Fibroblast of lung (primary cell): ENCODE data around the gene GUCA2B. TPM values are rescaled to one million over a fixed set of nuclear protein-coding genes. Genes with fewer than 3 reads are reported as not detected.

ENCODE experiments used
- DNase-seq, 2 donors: peaks; one replicate each; pipeline versions ENCODE4 v3.0.0 to v3.0.0-alpha.2; 2010; ENCODE audit warnings: low read depth in 2 of 2
- H2AFZ ChIP-seq: 2 replicates; pipeline ENCODE4 v1.5.1; 2012; ENCODE audit warnings: low read length, control low read depth, inconsistent platforms
- H3K27ac ChIP-seq: 2 replicates; pipeline ENCODE4 v1.5.1; 2011; ENCODE audit warnings: low read length, control low read depth; ENCODE audit not compliant: insufficient read depth
- H3K27me3 ChIP-seq: 2 replicates; pipeline ENCODE4 v1.5.1; 2011; ENCODE audit warnings: mild to moderate bottlenecking, low read length; ENCODE audit not compliant: control insufficient read depth, insufficient read depth
- H3K36me3 ChIP-seq: 2 replicates; pipeline ENCODE4 v1.5.1; 2011; ENCODE audit warnings: low read length; ENCODE audit not compliant: control insufficient read depth, insufficient read depth
- H3K4me1 ChIP-seq: 2 replicates; pipeline ENCODE4 v1.5.1; 2011; ENCODE audit warnings: low read length; ENCODE audit not compliant: control insufficient read depth, insufficient read depth; ENCODE audit errors: extremely low read depth
- H3K4me2 ChIP-seq: 2 replicates; pipeline ENCODE4 v1.5.1; 2011; ENCODE audit warnings: low read length, control low read depth; ENCODE audit not compliant: insufficient read depth; ENCODE audit errors: extremely low read depth
- H3K4me3 ChIP-seq, 4 experiments: fragments of 200-600 bp in 1 of 4; sonication (generic) in 1 of 4; replicated peaks in 1 of 4; 2 replicates each; pipeline ENCODE4 v1.5.1; 2011 to 2016; ENCODE audit warnings: low read length in 4 of 4, low read depth in 3 of 4, mild to moderate bottlenecking in 3 of 4, control low read depth in 2 of 4, inconsistent platforms in 1 of 4, mixed read lengths in 1 of 4; ENCODE audit not compliant: insufficient read depth in 1 of 4; ENCODE audit errors: control extremely low read depth in 1 of 4
- H3K79me2 ChIP-seq: 2 replicates; pipeline ENCODE4 v1.5.1; 2012; ENCODE audit warnings: mild to moderate bottlenecking, low read length, inconsistent platforms; ENCODE audit not compliant: control insufficient read depth, insufficient read depth
- H3K9ac ChIP-seq: 2 replicates; pipeline ENCODE4 v1.5.1; 2011; ENCODE audit warnings: mild to moderate bottlenecking, low read length, control low read depth; ENCODE audit not compliant: insufficient read depth
- H3K9me3 ChIP-seq: 2 replicates; pipeline ENCODE4 v1.5.1; 2012; ENCODE audit warnings: low read depth, low read length; ENCODE audit not compliant: control insufficient read depth, insufficient read depth
- H4K20me1 ChIP-seq: 2 replicates; pipeline ENCODE4 v1.5.1; 2011; ENCODE audit warnings: low read length; ENCODE audit not compliant: control insufficient read depth, insufficient read depth; ENCODE audit errors: extremely low read depth
- EZH2 ChIP-seq: IDR thresholded peaks from 2 replicates; pipeline ENCODE4 v1.5.1; 2012; ENCODE audit warnings: low read length, control low read depth, mild to moderate bottlenecking; ENCODE audit errors: missing control alignments
- polyA plus RNA-seq, 2 donors: library from polyadenylated mRNA; depleted of rRNA in 1 of 2; stranded (reverse) in 1 of 2; unstranded in 1 of 2; fragments of >200 nt; gene quantifications; 2 replicates each; pipeline ENCODE4 v1.2.1, GENCODE V29; 2011 to 2012; ENCODE audit warnings: missing spikeins in 1 of 2
- total RNA-seq: library from RNA; depleted of rRNA; stranded (reverse); fragments of >200 nt; gene quantifications from 2 replicates; pipeline ENCODE4 v1.2.1, GENCODE V29; 2014
- TF ChIP-seq, protein P1 (sequence below), 2 donors: IDR thresholded peaks in 1 of 2; conservative IDR thresholded peaks in 1 of 2; 1 replicate in 1 of 2; 2 replicates in 1 of 2; pipeline ENCODE4 v1.5.1; 2011 to 2012; ENCODE audit warnings: low read length in 2 of 2, control low read depth in 1 of 2, inconsistent platforms in 1 of 2, low read depth in 1 of 2, mild to moderate bottlenecking in 1 of 2

Gene GUCA2B
- total and polyA plus RNA-seq, 2 donors (not counting 1 experiment from before 2014, with no cell fraction given), result not detected

DNA sequence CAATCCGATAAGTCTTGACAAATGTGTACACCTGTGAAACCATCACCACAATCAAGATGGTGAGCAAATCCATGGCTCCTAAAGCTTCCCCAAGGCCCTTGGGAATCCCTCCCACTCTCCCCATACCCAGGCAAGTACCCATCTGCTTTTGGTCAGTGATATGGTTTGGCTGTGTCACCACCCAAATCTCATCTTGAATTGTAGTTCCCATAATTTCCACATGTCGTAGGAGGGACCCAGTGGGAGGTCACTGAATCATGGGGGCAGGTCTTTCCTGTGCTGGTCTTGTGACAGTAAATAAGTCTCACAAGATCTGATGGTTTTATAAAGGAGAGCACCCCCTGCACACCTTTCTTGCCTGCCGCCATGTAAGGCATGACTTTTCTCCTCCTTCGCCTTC, 14.6 kb upstream of the GUCA2B start:
- Histone ChIP-seq H4K20me1 (no peaks in the 10 kb centered on the region), H3K27ac (no peak overlapping the region), H3K4me1 (no peaks in the 10 kb centered on the region), H3K9ac (no peak overlapping the region), H3K4me3 (no peak overlapping the region), H3K27me3 (peaks cover 8% of the 10 kb centered on the region), H3K4me2 (no peak overlapping the region), H2AFZ (no peak overlapping the region), H3K79me2 (no peaks in the 10 kb centered on the region), H3K36me3 (no peaks in the 10 kb centered on the region), H3K9me3 (no peaks in the 10 kb centered on the region)
- DNase-seq, result no peak
- TF ChIP-seq, protein P1, sequence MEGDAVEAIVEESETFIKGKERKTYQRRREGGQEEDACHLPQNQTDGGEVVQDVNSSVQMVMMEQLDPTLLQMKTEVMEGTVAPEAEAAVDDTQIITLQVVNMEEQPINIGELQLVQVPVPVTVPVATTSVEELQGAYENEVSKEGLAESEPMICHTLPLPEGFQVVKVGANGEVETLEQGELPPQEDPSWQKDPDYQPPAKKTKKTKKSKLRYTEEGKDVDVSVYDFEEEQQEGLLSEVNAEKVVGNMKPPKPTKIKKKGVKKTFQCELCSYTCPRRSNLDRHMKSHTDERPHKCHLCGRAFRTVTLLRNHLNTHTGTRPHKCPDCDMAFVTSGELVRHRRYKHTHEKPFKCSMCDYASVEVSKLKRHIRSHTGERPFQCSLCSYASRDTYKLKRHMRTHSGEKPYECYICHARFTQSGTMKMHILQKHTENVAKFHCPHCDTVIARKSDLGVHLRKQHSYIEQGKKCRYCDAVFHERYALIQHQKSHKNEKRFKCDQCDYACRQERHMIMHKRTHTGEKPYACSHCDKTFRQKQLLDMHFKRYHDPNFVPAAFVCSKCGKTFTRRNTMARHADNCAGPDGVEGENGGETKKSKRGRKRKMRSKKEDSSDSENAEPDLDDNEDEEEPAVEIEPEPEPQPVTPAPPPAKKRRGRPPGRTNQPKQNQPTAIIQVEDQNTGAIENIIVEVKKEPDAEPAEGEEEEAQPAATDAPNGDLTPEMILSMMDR (conservative IDR thresholded peaks at IDR 0.05 in 1 of 2, IDR thresholded peaks at IDR 0.05 in 1 of 2; ENCODE audit: low read depth in 1 of 2, low read length in 2 of 2), result no peak
- TF ChIP-seq EZH2, result no peak

DNA sequence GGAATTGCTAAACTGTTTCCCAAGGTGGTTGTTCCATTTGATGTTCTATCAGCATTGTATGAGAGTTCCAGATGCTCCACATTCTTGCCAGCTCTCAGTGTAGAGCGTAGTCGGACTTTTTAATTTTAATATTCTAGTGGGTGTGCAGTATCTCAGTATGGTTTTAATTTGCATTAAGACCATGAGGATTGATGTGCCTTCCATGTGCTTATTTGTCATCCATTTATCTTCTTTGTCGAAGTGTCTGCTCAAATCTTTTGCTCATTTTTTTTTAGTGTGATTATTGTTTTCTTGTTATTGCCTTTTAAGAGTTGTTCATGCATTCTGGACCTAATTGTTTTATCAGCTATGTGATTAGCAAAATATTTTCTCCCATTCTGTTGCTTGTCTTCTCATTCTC, 13.8 kb upstream of the GUCA2B start:
- Histone ChIP-seq H3K27me3 (peaks cover 8% of the 10 kb centered on the region), H2AFZ (no peak overlapping the region), H3K4me1 (no peaks in the 10 kb centered on the region), H3K79me2 (no peaks in the 10 kb centered on the region), H3K9ac (no peak overlapping the region), H3K27ac (no peak overlapping the region), H3K36me3 (no peaks in the 10 kb centered on the region), H3K9me3 (no peaks in the 10 kb centered on the region), H4K20me1 (no peaks in the 10 kb centered on the region), H3K4me3 (no peak overlapping the region), H3K4me2 (no peak overlapping the region)
- TF ChIP-seq, protein P1 (conservative IDR thresholded peaks at IDR 0.05 in 1 of 2, IDR thresholded peaks at IDR 0.05 in 1 of 2; ENCODE audit: low read depth in 1 of 2, low read length in 2 of 2), result no peak
- TF ChIP-seq EZH2, result no peak
- DNase-seq, result no peak

DNA sequence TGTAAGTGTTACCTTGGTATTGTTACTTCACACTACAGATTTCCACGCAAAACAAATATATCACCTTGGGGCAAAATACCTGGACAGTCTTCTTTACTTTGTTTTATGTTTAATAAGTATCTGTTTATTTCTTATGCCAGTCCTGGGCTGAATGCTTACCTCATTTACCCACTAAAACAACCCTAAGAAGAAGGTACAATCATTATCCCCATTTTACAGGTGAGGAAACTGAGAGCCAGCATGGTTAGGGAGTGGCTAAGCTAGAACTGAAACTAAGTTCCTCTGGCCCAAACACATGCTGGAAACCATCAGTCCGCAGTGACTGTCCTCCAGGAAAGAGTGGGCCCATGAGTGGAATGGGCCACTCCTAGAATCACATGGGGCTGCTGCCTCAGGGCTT, 13.0 kb upstream of the GUCA2B start:
- no peak overlapping the region for H3K9ac ChIP-seq
- H3K4me3 ChIP-seq, result no peak overlapping the region
- no peaks in the 10 kb centered on the region for H3K36me3 ChIP-seq
- no peaks in the 10 kb centered on the region for H3K4me1 ChIP-seq
- H4K20me1 ChIP-seq, result no peaks in the 10 kb centered on the region
- no peak overlapping the region for H3K4me2 ChIP-seq
- no peaks in the 10 kb centered on the region for H3K79me2 ChIP-seq
- H3K9me3 ChIP-seq, result no peaks in the 10 kb centered on the region
- H3K27ac ChIP-seq, result no peak overlapping the region
- DNase-seq, result no peak
- no peak for TF ChIP-seq EZH2
- TF ChIP-seq, protein P1 (conservative IDR thresholded peaks at IDR 0.05 in 1 of 2, IDR thresholded peaks at IDR 0.05 in 1 of 2; ENCODE audit: low read depth in 1 of 2, low read length in 2 of 2), result no peak
- H2AFZ ChIP-seq, result no peak overlapping the region
- peaks cover 15% of the 10 kb centered on the region for H3K27me3 ChIP-seq
